Measurements from ENCODE around the gene HCFC2. TPM values are rescaled to one million over a fixed set of nuclear protein-coding genes. Genes with fewer than 3 reads are reported as not detected.

The HCFC2 gene
- total and polyA plus RNA-seq, 2 of the 8 experiments (the other 6 are each of a cell fraction or from before 2014, with no cell fraction given): 0.62 to 1.8 TPM

DNA sequence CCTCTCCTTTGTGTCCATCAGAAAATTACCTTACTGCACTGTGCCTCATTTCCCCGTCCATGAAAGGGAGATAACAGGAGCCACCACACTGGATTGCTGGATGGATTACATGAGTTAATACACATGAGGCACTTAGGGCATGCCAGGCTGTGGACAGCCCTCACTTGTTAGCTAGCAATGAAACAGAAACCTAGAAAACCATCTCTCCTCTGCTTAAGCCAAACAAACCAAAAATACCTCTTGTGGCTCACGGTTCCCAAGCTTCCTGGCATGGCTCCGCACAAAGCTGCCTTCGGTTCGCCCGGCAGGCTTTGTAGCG, 660 bp upstream of the HCFC2 start:
- Histone ChIP-seq H3K23me2 (ENCODE audit: low read depth, low read length) (peaks cover 5% of the 10 kb centered on the region; the same call in 1 of the 2 replicates), H3K4me2 (ENCODE audit: insufficient read depth in 1 of 2, low read depth in 2 of 2, low read length in 2 of 2) (peak overlapping the region; percentile 67 to 82), H4K91ac (replicated peaks; ENCODE audit: insufficient read length, low read length) (no peak overlapping the region), H3K4ac (replicated peaks; ENCODE audit: insufficient read length, low read depth, low read length) (no peak overlapping the region), H3K9ac (replicated peaks in 1 of 4; ENCODE audit: extremely low read depth in 1 of 4, low read depth in 3 of 4, low read length in 3 of 4) (peak overlapping the region; percentile 36 to 71 (median 55); a peak in 6 of 7 replicates), H2BK15ac (ENCODE audit: low read length) (no peak overlapping the region; the same call in 1 of the 2 replicates), H2BK5ac (ENCODE audit: low read depth, low read length) (0 out of 2 replicates have a peak overlapping the region, but pooled peaks have one; percentile 55), H2BK20ac (ENCODE audit: low read length) (no peak overlapping the region), H3K18ac (ENCODE audit: extremely low read depth, low read length) (no peak overlapping the region), H3K56ac (replicated peaks; ENCODE audit: insufficient read length, low read depth, low read length) (no peak overlapping the region), H3K4me1 (replicated peaks in 1 of 4; ENCODE audit: control insufficient read depth in 3 of 4, insufficient read depth in 4 of 4, low read length in 3 of 4) (peaks cover 0 to 4% (median 3%) of the 10 kb centered on the region in 4 experiments; a peak in 4 of 7 replicates), H3K27ac (ENCODE audit: low read depth, low read length) (no peak overlapping the region), H3K79me2 (ENCODE audit: control insufficient read depth in 1 of 2, insufficient read depth in 2 of 2, low read length in 2 of 2) (no peaks in the 10 kb centered on the region), H3K79me1 (ENCODE audit: low read depth, low read length) (no peaks in the 10 kb centered on the region), H3K23ac (ENCODE audit: insufficient read length) (no peak overlapping the region), H2AK5ac (ENCODE audit: low read depth, low read length) (no peak overlapping the region), H2BK12ac (ENCODE audit: low read depth, low read length) (no peak overlapping the region), H3K14ac (ENCODE audit: insufficient read length) (no peak overlapping the region), H3K36me3 (ENCODE audit: control insufficient read depth in 2 of 4, insufficient read depth in 4 of 4, low read length in 3 of 4) (no peaks in the 10 kb centered on the region), H4K5ac (ENCODE audit: insufficient read length, low read depth, low read length) (no peak overlapping the region), H3K27me3 (replicated peaks in 1 of 4; ENCODE audit: control insufficient read depth in 3 of 4, extremely low read depth in 1 of 4, insufficient read depth in 3 of 4, low read length in 3 of 4) (peaks cover 0 to 5% (median 0%) of the 10 kb centered on the region in 4 experiments; a peak in 3 of 7 replicates), H3K9me3 (ENCODE audit: insufficient read depth in 2 of 2, low read depth in 1 of 2, low read length in 1 of 2) (no peaks in the 10 kb centered on the region), H4K8ac (ENCODE audit: extremely low read depth, insufficient read depth, low read length) (peak overlapping the region; percentile 79), H2AFZ (ENCODE audit: low read length) (peak overlapping the region; percentile 96), H2BK120ac (replicated peaks; ENCODE audit: low read depth, low read length) (no peak overlapping the region), H3K4me3 (ENCODE audit: extremely low read depth in 1 of 4, insufficient read depth in 2 of 4, low read depth in 3 of 4, low read length in 4 of 4) (peak overlapping the region; percentile 76 to 97 (median 91)), H4K20me1 (replicated peaks in 1 of 2; ENCODE audit: control insufficient read depth in 1 of 2, insufficient read depth in 2 of 2, low read length in 2 of 2) (no peaks in the 10 kb centered on the region)
- no peak for DNase-seq (ENCODE audit: low read depth in 1 of 2, low spot score in 2 of 2)
- 11% methylated on average over 7 of the region's 7 CpGs; no CpG with 5 or more reads in 1 of the 2 experiments for WGBS, 2 experiments (ENCODE audit: extremely low coverage in 1 of 2, insufficient coverage in 1 of 2, insufficient read length in 1 of 2, insufficient replicate concordance in 2 of 2, low coverage in 1 of 2, low lambda C conversion rate in 2 of 2, missing lambda C conversion rate in 1 of 2)
- FAIRE-seq: no peak
- ChIA-PET POLR2A (ENCODE audit: partially characterized antibody) (interaction anchor here (1.0 to 1.9 kb wide), 5 partner anchors 8 to 74 kb away, joined by 3 to 10 read pairs (median 4); partner anchors contain the start of genes GLT8D2 and NFYB), CTCF (ENCODE audit: partially characterized antibody) (interaction anchor here (0.8 to 1.8 kb wide), 3 partner anchors 22 to 47 kb away, joined by 4 to 6 read pairs (median 4); no protein-coding TSS in a partner anchor)
- TF ChIP-seq CREB1 (IDR thresholded peaks at IDR 0.05) (no peak), PHF8 (conservative IDR thresholded peaks at IDR 0.05; ENCODE audit: low read depth, low read length) (no peak), RXRA (IDR thresholded peaks at IDR 0.05; ENCODE audit: insufficient read depth, low read depth, low read length) (no peak), CTBP2 (IDR thresholded peaks at IDR 0.05; ENCODE audit: borderline replicate concordance, insufficient read depth, insufficient read length, low read length) (no peak), EP300 (IDR thresholded peaks at IDR 0.05; ENCODE audit: borderline replicate concordance in 1 of 2, low read depth in 2 of 2, low read length in 2 of 2) (no peak), KDM5A (IDR thresholded peaks at IDR 0.05; ENCODE audit: low read length) (no peak), CHD2 (IDR thresholded peaks at IDR 0.05; ENCODE audit: low read length) (no peak), NRF1 (IDR thresholded peaks at IDR 0.05; ENCODE audit: low read depth, low read length) (no peak)
- TF ChIP-seq, protein P1, sequence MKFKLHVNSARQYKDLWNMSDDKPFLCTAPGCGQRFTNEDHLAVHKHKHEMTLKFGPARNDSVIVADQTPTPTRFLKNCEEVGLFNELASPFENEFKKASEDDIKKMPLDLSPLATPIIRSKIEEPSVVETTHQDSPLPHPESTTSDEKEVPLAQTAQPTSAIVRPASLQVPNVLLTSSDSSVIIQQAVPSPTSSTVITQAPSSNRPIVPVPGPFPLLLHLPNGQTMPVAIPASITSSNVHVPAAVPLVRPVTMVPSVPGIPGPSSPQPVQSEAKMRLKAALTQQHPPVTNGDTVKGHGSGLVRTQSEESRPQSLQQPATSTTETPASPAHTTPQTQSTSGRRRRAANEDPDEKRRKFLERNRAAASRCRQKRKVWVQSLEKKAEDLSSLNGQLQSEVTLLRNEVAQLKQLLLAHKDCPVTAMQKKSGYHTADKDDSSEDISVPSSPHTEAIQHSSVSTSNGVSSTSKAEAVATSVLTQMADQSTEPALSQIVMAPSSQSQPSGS (IDR thresholded peaks at IDR 0.05; ENCODE audit: low read length): no peak

Measured in H1 (cell line).